Measurements from ENCODE around the gene FPR2.

The FPR2 gene

DNA sequence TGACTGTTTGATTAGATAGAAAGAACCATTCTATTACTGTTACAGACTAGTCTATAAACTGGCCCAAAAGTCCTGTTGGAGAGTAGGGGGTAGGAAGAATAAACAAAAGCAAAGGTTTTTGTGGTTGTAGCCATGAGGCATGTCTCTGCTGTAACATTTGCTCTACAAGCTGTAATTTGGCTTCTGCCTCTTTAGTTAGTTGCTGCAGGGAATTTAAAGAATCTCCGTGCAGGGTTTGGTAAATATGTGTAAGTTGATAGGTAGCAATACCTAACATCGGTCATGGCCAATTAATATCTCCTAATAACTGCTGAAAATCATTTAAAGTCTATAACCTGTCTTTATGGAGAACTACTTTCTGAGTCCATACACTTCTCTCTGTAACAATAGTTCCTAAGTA lies 46.9 kb downstream of the FPR2 start:
- no peak for DNase-seq

DNA sequence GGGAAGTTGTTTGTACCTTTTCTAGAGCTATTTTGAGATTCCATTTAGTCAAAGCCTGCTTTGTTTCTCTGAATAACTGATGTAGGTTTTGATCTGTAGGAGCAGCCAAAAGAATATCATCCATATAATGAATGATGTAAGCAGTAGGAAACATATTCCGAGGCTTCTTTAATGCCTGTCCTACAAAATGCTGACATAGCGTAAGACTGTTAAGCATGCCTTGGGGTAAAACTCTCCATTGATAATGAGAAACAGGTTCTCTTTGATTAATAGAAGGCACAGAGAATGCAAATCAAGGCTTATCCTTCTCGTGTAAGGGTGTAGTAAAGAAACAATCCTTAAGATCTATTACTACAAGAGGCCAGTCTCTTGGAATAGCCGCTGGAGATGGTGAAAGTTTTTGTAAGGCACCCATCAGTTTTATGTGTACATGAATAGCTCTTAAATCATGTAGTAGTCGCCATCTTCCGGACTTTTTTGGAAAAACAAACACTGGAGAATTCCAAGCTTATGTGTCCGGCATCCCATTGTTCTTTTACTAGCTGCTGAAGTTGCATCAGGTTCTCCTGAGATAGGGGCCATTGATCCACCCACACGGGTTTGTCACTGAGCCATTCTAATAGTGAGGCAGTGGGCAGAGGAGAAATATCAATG lies 47.5 kb downstream of the FPR2 start:
- no peak for DNase-seq

DNA sequence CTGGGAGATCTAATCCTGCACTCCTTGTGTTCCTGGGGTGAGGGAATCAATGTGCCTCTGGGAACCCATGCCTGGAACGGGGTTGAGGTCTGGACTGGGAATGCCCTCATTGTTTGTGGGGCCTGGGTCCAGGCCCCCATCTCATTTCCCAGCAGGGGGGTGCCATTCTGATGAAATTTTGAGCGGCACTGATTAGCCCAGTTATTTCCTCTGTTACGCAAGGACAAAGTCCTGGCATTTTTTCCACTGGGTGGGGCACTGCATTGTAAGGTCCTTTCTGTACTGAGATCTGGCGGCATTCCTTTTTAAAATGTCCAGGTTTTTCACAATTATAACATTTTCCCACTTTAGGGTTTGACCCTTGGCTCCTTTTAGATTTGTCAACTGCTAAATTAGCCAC lies 48.8 kb downstream of the FPR2 start:
- no peak for DNase-seq

DNA sequence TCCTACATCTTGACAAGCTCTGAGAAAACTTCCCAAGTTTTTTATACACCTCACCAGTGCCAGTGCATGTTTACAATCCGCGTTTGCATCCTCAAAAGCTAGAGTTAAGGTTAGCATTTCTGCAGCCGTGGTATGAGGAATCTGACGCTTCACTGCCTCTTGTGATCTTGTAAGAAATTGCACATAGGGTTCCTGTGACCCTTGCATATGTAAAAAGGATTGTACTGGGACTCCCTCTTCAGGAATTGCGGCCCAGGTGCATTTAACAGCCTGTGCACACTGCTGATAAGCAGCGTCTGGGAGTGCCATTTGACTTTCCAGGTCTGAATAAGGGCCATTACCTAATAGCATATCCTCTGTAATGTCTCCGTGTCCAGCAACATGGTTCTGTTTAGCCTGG lies 49.2 kb downstream of the FPR2 start:
- DNase-seq = no peak

DNA sequence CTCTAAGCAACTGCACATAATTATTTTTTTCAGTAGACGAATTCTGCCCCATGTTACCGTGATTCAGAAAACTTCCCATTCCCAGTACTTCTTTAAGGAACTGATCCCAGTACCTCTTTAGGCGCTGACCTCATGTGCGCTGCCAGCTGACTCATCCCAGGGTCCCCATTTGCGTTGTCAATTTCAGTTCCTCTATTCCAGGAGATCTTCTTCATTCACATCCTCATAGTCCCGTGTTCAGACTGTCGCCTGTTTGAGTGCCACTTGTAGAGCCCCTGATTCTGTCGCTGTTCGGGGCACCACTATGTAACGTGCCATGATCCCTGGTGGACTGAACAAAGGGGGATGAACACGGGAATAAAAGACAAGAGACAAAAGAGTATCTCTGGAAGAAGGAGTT lies 50.4 kb downstream of the FPR2 start:
- no peak for DNase-seq

DNA sequence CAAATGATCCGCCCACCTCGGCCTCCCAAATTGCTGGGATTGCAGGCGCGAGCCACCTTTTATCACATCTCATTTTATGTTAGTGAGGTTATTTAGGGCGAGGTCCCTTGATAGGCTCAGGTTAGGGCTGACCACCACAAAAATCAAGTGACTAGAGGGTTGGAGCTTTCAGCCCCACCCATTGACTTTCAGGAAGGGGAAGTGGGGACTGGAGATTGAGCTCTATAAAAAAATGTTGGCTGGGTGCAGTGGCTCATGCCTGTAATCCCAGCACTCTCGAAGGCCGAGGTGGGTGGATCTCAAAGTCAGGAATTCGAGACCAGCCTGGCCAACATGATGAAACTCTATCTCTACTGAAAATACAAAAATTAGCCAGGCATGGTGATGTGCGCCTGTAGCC lies 54.1 kb downstream of the FPR2 start:
- no peak for DNase-seq

DNA sequence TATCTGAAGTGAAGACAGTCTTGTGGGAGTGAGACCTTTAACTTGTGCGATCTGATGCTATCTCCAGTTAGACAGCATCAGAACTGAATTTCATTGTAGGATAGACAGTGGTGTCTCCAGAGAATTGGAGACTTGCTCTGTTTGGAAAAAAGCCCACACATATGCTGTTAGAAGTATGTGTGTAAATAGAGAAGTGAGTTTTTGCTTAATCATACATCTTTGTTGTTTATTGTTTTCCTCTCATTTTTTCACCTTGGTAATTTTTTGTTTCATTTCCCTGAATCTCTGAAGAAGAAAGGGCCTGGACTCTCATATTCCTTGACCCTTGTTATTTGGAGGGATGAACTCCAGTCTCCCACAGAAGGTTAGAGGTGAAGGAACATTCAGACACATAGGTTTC lies 55.7 kb downstream of the FPR2 start:
- DNase-seq = no peak

DNA sequence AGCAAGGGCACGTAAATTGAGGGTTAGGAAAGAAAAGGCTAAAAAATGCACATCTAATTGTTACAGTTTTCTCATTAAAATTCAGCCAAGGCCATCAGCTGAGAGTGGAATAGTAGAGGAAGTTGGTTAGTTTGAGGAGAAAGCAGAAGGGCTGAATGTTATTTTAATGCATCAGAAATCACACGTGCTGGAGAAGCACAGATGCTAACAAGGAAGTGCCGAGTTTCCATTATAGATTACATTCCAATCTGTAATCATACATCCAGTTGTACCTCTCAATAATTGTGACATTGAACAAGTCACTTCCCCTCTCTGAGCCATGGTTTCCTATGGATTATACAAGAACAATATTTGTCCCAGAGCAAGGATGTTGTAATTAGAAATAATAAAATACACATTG lies 59.0 kb downstream of the FPR2 start:
- DNase-seq = no peak
